Neutrophil (primary cell): ENCODE results near the gene GOLGA1.

Experiments
- H3K27ac ChIP-seq: fragments of 200-600 bp; sonication (generic); 2 replicates; pipeline ENCODE4 v1.5.1; 2016; ENCODE audit warnings: mild to moderate bottlenecking, moderate library complexity
- H3K27me3 ChIP-seq: fragments of 200-600 bp; sonication (generic); 2 replicates; pipeline ENCODE4 v1.6.0; 2016; ENCODE audit warnings: mild to moderate bottlenecking
- H3K36me3 ChIP-seq: fragments of 200-600 bp; sonication (generic); 2 replicates; pipeline ENCODE4 v1.5.1; 2017
- H3K4me1 ChIP-seq, 2 experiments: fragments of 200-600 bp in 1 of 2; sonication (generic) in 1 of 2; 1 replicate in 1 of 2; 2 replicates in 1 of 2; pipeline versions ENCODE4 v1.5.1 to v1.6.1; 2013 to 2016; ENCODE audit warnings: low read depth in 1 of 2, low read length in 1 of 2, mild to moderate bottlenecking in 1 of 2, moderate library complexity in 1 of 2; ENCODE audit not compliant: control insufficient read depth in 1 of 2, insufficient read depth in 1 of 2
- H3K4me3 ChIP-seq, 2 experiments: fragments of 200-600 bp in 1 of 2; sonication (generic) in 1 of 2; 1 replicate in 1 of 2; 2 replicates in 1 of 2; pipeline ENCODE4 v1.5.1; 2013 to 2016; ENCODE audit warnings: low read depth in 1 of 2, low read length in 1 of 2, mild to moderate bottlenecking in 1 of 2, moderate library complexity in 1 of 2
- H3K9me3 ChIP-seq: fragments of 200-600 bp; sonication (generic); 2 replicates; pipeline ENCODE4 v1.5.1; 2016
- CTCF ChIP-seq: fragments of 200-600 bp; sonication (generic); IDR thresholded peaks from 2 replicates; pipeline ENCODE4 v1.5.1; 2016; ENCODE audit warnings: antibody characterized with exemption

The GOLGA1 gene

GRCh38 chr9:124855944-124856765 lies 84.7 kb downstream of the GOLGA1 start:
- TF ChIP-seq CTCF: no peak
- Histone ChIP-seq H3K36me3 (peaks cover 37% of the 10 kb centered on the region), H3K4me1 (peaks cover 18 to 21% of the 10 kb centered on the region in 2 experiments), H3K27ac (no peak overlapping the region), H3K4me3 (no peak overlapping the region), H3K27me3 (peaks cover 11% of the 10 kb centered on the region), H3K9me3 (no peaks in the 10 kb centered on the region)

- no peak for TF ChIP-seq CTCF
- Histone ChIP-seq H3K27me3 (peaks cover 15% of the 10 kb centered on the region), H3K36me3 (peaks cover 37% of the 10 kb centered on the region), H3K4me1 (peaks cover 12 to 15% of the 10 kb centered on the region in 2 experiments), H3K27ac (no peak overlapping the region), H3K4me3 (no peak overlapping the region), H3K9me3 (no peaks in the 10 kb centered on the region)
Measured at GRCh38 chr9:124855566-124855943, 85.3 kb downstream of the GOLGA1 start.

GRCh38 chr9:124854822-124855221 lies 86.1 kb downstream of the GOLGA1 start:
- Histone ChIP-seq H3K27ac (no peak overlapping the region), H3K4me1 (peaks cover 10% of the 10 kb centered on the region in 2 experiments), H3K36me3 (peaks cover 34% of the 10 kb centered on the region), H3K27me3 (peaks cover 15% of the 10 kb centered on the region), H3K4me3 (no peak overlapping the region), H3K9me3 (no peaks in the 10 kb centered on the region)
- TF ChIP-seq CTCF: no peak

- H3K27ac ChIP-seq: no peak overlapping the region
- H3K4me1 ChIP-seq: peaks cover 10% of the 10 kb centered on the region in 2 experiments
- peaks cover 28% of the 10 kb centered on the region for H3K36me3 ChIP-seq
Measured at GRCh38 chr9:124854161-124854560, 86.7 kb downstream of the GOLGA1 start.

GRCh38 chr9:124853605-124854143 lies 87.2 kb downstream of the GOLGA1 start:
- Histone ChIP-seq H3K27me3 (peaks cover 15% of the 10 kb centered on the region), H3K36me3 (peaks cover 23% of the 10 kb centered on the region), H3K4me3 (peak overlapping the region; percentile 56 to 74), H3K9me3 (no peaks in the 10 kb centered on the region), H3K4me1 (peaks cover 10% of the 10 kb centered on the region in 2 experiments), H3K27ac (no peak overlapping the region)
- TF ChIP-seq CTCF: no peak

More at GRCh38 chr9:124854161-124854560, 86.7 kb downstream of the GOLGA1 start:
- H3K4me3 ChIP-seq: no peak overlapping the region
- H3K9me3 ChIP-seq: no peaks in the 10 kb centered on the region
- no peak for TF ChIP-seq CTCF
- peaks cover 15% of the 10 kb centered on the region for H3K27me3 ChIP-seq
